Measurements from ENCODE around the gene PIBF1. TPM values are rescaled to one million over a fixed set of nuclear protein-coding genes. Genes with fewer than 3 reads are reported as not detected.

Gene PIBF1
- total and polyA plus RNA-seq, 4 donors = 3.1 to 18.3 (median 6.5) TPM

DNA sequence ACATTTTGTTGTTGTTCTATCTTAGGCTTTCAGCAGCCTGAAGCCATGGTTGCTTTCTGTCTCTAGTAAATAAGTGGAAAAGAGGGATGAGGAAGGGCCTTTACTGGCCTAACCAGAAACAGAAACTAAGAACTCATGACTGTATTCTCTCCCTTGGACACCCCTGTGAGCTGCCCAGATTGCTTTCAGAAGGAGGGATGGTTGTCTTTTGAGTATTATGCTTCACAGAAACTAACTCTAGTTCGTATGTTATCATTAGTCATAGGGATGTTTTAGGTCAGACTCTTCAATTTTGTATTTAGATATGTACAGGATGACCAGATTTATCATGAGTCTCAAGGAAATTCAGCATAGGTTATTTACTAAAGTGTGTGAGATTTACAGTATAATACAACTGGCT is 36.7 kb upstream of the PIBF1 start:
- TF ChIP-seq RAD21 (IDR thresholded peaks at IDR 0.05) (no peak), HNF4A (conservative IDR thresholded peaks at IDR 0.05) (no peak), NR2F2 (IDR thresholded peaks at IDR 0.05) (no peak), TAF1 (conservative IDR thresholded peaks at IDR 0.05) (no peak), JUND (IDR thresholded peaks at IDR 0.05) (no peak), GABPA (IDR thresholded peaks at IDR 0.05 in 1 of 2, conservative IDR thresholded peaks at IDR 0.05 in 1 of 2) (no peak), YY1 (IDR thresholded peaks at IDR 0.05) (no peak), HNF4G (IDR thresholded peaks at IDR 0.05) (no peak), FOXA1 (IDR thresholded peaks at IDR 0.05) (no peak), RXRA (IDR thresholded peaks at IDR 0.05) (no peak), EGR1 (IDR thresholded peaks at IDR 0.05; ENCODE audit: low read depth in 2 of 2) (no peak)
- TF ChIP-seq, protein P1, sequence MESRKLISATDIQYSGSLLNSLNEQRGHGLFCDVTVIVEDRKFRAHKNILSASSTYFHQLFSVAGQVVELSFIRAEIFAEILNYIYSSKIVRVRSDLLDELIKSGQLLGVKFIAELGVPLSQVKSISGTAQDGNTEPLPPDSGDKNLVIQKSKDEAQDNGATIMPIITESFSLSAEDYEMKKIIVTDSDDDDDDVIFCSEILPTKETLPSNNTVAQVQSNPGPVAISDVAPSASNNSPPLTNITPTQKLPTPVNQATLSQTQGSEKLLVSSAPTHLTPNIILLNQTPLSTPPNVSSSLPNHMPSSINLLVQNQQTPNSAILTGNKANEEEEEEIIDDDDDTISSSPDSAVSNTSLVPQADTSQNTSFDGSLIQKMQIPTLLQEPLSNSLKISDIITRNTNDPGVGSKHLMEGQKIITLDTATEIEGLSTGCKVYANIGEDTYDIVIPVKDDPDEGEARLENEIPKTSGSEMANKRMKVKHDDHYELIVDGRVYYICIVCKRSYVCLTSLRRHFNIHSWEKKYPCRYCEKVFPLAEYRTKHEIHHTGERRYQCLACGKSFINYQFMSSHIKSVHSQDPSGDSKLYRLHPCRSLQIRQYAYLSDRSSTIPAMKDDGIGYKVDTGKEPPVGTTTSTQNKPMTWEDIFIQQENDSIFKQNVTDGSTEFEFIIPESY (IDR thresholded peaks at IDR 0.05) = no peak
- TF ChIP-seq, protein P2, sequence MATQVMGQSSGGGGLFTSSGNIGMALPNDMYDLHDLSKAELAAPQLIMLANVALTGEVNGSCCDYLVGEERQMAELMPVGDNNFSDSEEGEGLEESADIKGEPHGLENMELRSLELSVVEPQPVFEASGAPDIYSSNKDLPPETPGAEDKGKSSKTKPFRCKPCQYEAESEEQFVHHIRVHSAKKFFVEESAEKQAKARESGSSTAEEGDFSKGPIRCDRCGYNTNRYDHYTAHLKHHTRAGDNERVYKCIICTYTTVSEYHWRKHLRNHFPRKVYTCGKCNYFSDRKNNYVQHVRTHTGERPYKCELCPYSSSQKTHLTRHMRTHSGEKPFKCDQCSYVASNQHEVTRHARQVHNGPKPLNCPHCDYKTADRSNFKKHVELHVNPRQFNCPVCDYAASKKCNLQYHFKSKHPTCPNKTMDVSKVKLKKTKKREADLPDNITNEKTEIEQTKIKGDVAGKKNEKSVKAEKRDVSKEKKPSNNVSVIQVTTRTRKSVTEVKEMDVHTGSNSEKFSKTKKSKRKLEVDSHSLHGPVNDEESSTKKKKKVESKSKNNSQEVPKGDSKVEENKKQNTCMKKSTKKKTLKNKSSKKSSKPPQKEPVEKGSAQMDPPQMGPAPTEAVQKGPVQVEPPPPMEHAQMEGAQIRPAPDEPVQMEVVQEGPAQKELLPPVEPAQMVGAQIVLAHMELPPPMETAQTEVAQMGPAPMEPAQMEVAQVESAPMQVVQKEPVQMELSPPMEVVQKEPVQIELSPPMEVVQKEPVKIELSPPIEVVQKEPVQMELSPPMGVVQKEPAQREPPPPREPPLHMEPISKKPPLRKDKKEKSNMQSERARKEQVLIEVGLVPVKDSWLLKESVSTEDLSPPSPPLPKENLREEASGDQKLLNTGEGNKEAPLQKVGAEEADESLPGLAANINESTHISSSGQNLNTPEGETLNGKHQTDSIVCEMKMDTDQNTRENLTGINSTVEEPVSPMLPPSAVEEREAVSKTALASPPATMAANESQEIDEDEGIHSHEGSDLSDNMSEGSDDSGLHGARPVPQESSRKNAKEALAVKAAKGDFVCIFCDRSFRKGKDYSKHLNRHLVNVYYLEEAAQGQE (IDR thresholded peaks at IDR 0.05) = no peak
- TF ChIP-seq, protein P3, sequence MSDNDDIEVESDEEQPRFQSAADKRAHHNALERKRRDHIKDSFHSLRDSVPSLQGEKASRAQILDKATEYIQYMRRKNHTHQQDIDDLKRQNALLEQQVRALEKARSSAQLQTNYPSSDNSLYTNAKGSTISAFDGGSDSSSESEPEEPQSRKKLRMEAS (IDR thresholded peaks at IDR 0.05) = no peak

DNA sequence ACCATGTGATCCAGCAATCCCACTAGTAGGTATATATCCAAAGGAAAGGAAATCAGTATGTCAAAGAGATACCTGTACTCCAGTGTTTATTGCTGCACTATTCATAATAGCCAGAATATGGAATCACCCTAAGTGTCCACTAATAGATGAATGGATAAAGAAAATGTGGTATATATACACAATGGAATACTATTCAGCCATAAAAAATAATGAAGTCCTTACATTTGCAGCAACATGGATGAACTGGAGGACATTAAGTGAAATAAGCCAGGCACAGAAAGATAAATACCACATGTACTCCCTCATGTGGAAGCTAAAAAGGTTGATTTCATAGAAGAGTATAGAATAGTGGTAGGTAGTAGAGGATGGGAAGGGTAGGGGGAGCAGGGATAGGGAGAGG is 30.7 kb upstream of the PIBF1 start:
- DNase-seq (ENCODE audit: low spot score) = no peak

More for the DNA sequence above, 36.7 kb upstream of the PIBF1 start:
- Histone ChIP-seq H3K4me3 (ENCODE audit: low read depth in 1 of 3, low read length in 3 of 3) (no peak overlapping the region), H3K4me1 (ENCODE audit: control insufficient read depth in 4 of 4, insufficient read depth in 4 of 4, low read length in 3 of 4) (no peaks in the 10 kb centered on the region), H3K9me3 (ENCODE audit: control insufficient read depth in 4 of 4, low read length in 3 of 4) (no peaks in the 10 kb centered on the region), H3K9ac (ENCODE audit: low read depth in 1 of 2, low read length in 2 of 2) (no peak overlapping the region), H3K27me3 (ENCODE audit: control insufficient read depth in 4 of 4, insufficient read depth in 4 of 4, low read length in 3 of 4) (no peaks in the 10 kb centered on the region), H3K27ac (ENCODE audit: low read depth in 1 of 2, low read length in 2 of 2) (no peak overlapping the region), H3K36me3 (ENCODE audit: control insufficient read depth in 4 of 4, insufficient read depth in 3 of 4, low read depth in 1 of 4, low read length in 3 of 4) (peaks cover 0 to 14% (median 3%) of the 10 kb centered on the region in 4 donors)
- DNase-seq (ENCODE audit: low spot score) = no peak
- WGBS = 91% methylated on average over 1 of the region's 1 CpG

More for the DNA sequence above, 30.7 kb upstream of the PIBF1 start:
- H3K9ac ChIP-seq (ENCODE audit: low read depth in 1 of 2, low read length in 2 of 2) = no peak overlapping the region
- no peak overlapping the region for H3K4me3 ChIP-seq (ENCODE audit: low read depth in 1 of 3, low read length in 3 of 3)
- peaks cover 9 to 31% (median 21%) of the 10 kb centered on the region in 4 donors for H3K36me3 ChIP-seq (ENCODE audit: control insufficient read depth in 4 of 4, insufficient read depth in 3 of 4, low read depth in 1 of 4, low read length in 3 of 4)
- TF ChIP-seq GABPA (IDR thresholded peaks at IDR 0.05 in 1 of 2, conservative IDR thresholded peaks at IDR 0.05 in 1 of 2) = no peak
- TF ChIP-seq YY1 (IDR thresholded peaks at IDR 0.05) = no peak
- TF ChIP-seq, protein P4, sequence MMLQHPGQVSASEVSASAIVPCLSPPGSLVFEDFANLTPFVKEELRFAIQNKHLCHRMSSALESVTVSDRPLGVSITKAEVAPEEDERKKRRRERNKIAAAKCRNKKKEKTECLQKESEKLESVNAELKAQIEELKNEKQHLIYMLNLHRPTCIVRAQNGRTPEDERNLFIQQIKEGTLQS (IDR thresholded peaks at IDR 0.05) = no peak
- no peak for TF ChIP-seq JUND (IDR thresholded peaks at IDR 0.05)
- TF ChIP-seq EGR1 (IDR thresholded peaks at IDR 0.05; ENCODE audit: low read depth in 2 of 2) = no peak
- TF ChIP-seq HNF4G (IDR thresholded peaks at IDR 0.05) = no peak
- TF ChIP-seq, protein P3 (IDR thresholded peaks at IDR 0.05) = no peak
- no peak for TF ChIP-seq RAD21 (IDR thresholded peaks at IDR 0.05)
- no peak for TF ChIP-seq RXRA (IDR thresholded peaks at IDR 0.05)
- no peak for TF ChIP-seq NR2F2 (IDR thresholded peaks at IDR 0.05)
- no peaks in the 10 kb centered on the region for H3K9me3 ChIP-seq (ENCODE audit: control insufficient read depth in 4 of 4, low read length in 3 of 4)
- H3K27ac ChIP-seq (ENCODE audit: low read depth in 1 of 2, low read length in 2 of 2) = no peak overlapping the region
- no peaks in the 10 kb centered on the region for H3K4me1 ChIP-seq (ENCODE audit: control insufficient read depth in 4 of 4, insufficient read depth in 4 of 4, low read length in 3 of 4)
- no peaks in the 10 kb centered on the region for H3K27me3 ChIP-seq (ENCODE audit: control insufficient read depth in 4 of 4, insufficient read depth in 4 of 4, low read length in 3 of 4)
